H1 (cell line): ENCODE results near the gene ZCCHC3. TPM values are rescaled to one million over a fixed set of nuclear protein-coding genes. Genes with fewer than 3 reads are reported as not detected.

Source experiments
- ASH2L ChIP-seq: fragments of 200-600, 300-600 bp; sonication (generic); IDR thresholded peaks from one replicate; pipeline ENCODE4 v1.7.1; 2017; ENCODE audit warnings: low read length
- CBX5 ChIP-seq: fragments of 300-800, 300-1000 bp; sonication (generic); IDR thresholded peaks from 2 replicates; pipeline ENCODE4 v1.7.1; 2016; ENCODE audit warnings: antibody characterized with exemption, low read length, low read depth
- CHD2 ChIP-seq: IDR thresholded peaks from 2 replicates; pipeline ENCODE4 v1.6.1; 2012; ENCODE audit warnings: low read length, improper control_type of control experiment
- EGR1 ChIP-seq: IDR thresholded peaks from 2 replicates; pipeline ENCODE4 v1.6.1; 2011; ENCODE audit warnings: low read depth, low read length, borderline replicate concordance
- GABPA ChIP-seq: IDR thresholded peaks from 2 replicates; pipeline ENCODE4 v1.6.1; 2011; ENCODE audit warnings: mild to moderate bottlenecking, low read length, moderate library complexity, borderline replicate concordance; ENCODE audit not compliant: insufficient read depth
- JUN ChIP-seq: IDR thresholded peaks from 2 replicates; pipeline ENCODE4 v1.6.1; 2011; ENCODE audit warnings: low read depth, mild to moderate bottlenecking, improper control_type of control experiment, low read length
- RFX5 ChIP-seq: IDR thresholded peaks from 2 replicates; pipeline ENCODE4 v1.6.1; 2011; ENCODE audit warnings: low read depth, low read length, improper control_type of control experiment, borderline replicate concordance
- SP1 ChIP-seq: IDR thresholded peaks from 2 replicates; pipeline ENCODE4 v1.6.1; 2011; ENCODE audit warnings: low read depth, low read length
- SUZ12 ChIP-seq: fragments of 200-600 bp; sonication (generic); IDR thresholded peaks from 2 replicates; pipeline ENCODE4 v1.6.1; 2012; ENCODE audit warnings: mild to moderate bottlenecking, inconsistent platforms, low read length, moderate library complexity, mixed read lengths
- TEAD4 ChIP-seq: IDR thresholded peaks from 2 replicates; pipeline ENCODE4 v1.6.1; 2012; ENCODE audit warnings: low read depth, low read length, inconsistent platforms, mixed read lengths
- polyA plus RNA-seq, 7 experiments: library from polyadenylated mRNA; depleted of rRNA in 3 of 7; stranded (reverse) in 5 of 7; unstranded in 2 of 7; fragments of >200 nt in 5 of 7; fragments of 200-250 nt in 2 of 7; gene quantifications; 1 replicate in 5 of 7; 2 replicates in 1 of 7; 4 replicates in 1 of 7; pipeline versions ENCODE4 v1.2.1 to v1.2.3, GENCODE V29; 2011 to 2013; ENCODE audit warnings: missing spikeins in 2 of 7, mixed read lengths in 2 of 7
- total RNA-seq: library from RNA; stranded (reverse); fragmentation: NEBNext Ultra II Directional; extraction: Animal tissue kit (Norgen Biotek cat#: 25700); gene quantifications from 2 replicates; pipeline ENCODE4 v1.2.1, GENCODE V29; 2021

The ZCCHC3 gene
- total and polyA plus RNA-seq, 2 of the 8 experiments (the other 6 are each of a cell fraction or from before 2014, with no cell fraction given), result 33.7 to 52.4 TPM

- TF ChIP-seq SP1, result peak; percentile 74; the same call in 1 of the 2 replicates
- no peak for TF ChIP-seq RFX5
- TF ChIP-seq ASH2L, result peak; percentile 73
- no peak for TF ChIP-seq CHD2
- no peak for TF ChIP-seq JUN
- TF ChIP-seq EGR1, result no peak
- TF ChIP-seq CBX5, result no peak
- no peak for TF ChIP-seq SUZ12
- no peak; the same call in 1 of the 2 replicates for TF ChIP-seq TEAD4
- TF ChIP-seq GABPA, result peak; percentile 50; the same call in 1 of the 2 replicates
Observed at GRCh38 chr20:347640-348484, 50.5 kb downstream of the ZCCHC3 start (continued).
